HG03342 (cell line): ENCODE measurements around the gene XCL1.
"Not testable (repeated sequence)": the region's sequence is repeated elsewhere in the genome, so short reads cannot be mapped to it uniquely, and the experiment has no call there.

Experiments
- ATAC-seq: cut with Tn5 transposase; IDR thresholded peaks from one replicate; pipeline ENCODE4 v1.9.1; 2021; ENCODE audit warnings: mild to moderate bottlenecking, moderate library complexity; ENCODE audit not compliant: unreplicated experiment

XCL1 gene

DNA sequence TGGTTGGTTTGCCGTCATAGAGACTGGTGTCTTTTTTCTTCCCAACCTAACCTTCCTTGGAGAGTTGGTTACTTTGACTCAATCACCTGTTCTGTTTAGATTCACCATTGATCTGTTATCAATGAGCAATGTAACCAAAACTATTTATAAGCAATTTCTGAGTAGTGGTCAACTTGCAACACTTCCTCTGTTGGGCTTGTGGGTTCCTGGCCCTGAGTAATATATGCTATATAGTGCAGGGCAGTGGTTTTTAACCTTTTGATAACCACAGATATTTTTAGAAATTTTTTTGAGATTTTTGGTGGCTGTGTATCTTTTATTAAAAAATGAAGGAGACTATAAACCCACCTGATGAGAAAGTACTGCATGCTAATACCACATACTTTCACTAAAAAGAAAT, 9.4 kb upstream of the XCL1 start:
- ATAC-seq: no peak

- ATAC-seq: no peak
Observed at GRCh38 chr1:168567568-168567967, 8.8 kb upstream of the XCL1 start.

GRCh38 chr1:168568346-168568745, 8.1 kb upstream of the XCL1 start:
- no peak for ATAC-seq

GRCh38 chr1:168570652-168571051, 5.8 kb upstream of the XCL1 start:
- no peak for ATAC-seq

GRCh38 chr1:168572633-168573032, 3.8 kb upstream of the XCL1 start:
- no peak for ATAC-seq

DNA sequence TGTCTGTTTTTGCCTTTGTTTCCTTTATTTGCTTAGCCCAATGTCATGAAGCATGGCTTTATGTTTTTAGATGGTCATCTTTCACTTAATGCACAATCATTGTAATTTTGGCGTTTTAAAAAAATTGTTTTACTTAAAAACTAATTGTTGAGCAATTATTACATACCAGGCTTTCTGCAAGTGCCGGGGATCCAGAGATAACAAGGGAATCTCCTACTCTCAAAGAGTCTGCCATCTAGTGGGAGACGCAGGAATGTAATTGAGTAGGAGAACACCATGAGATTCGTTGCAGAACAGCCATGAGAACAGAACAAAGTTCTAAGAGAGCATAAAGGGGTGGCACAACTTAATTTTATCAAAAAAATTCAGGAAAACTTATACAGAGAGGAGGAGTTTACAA, 2.2 kb upstream of the XCL1 start:
- ATAC-seq: not testable (repeated sequence)

DNA sequence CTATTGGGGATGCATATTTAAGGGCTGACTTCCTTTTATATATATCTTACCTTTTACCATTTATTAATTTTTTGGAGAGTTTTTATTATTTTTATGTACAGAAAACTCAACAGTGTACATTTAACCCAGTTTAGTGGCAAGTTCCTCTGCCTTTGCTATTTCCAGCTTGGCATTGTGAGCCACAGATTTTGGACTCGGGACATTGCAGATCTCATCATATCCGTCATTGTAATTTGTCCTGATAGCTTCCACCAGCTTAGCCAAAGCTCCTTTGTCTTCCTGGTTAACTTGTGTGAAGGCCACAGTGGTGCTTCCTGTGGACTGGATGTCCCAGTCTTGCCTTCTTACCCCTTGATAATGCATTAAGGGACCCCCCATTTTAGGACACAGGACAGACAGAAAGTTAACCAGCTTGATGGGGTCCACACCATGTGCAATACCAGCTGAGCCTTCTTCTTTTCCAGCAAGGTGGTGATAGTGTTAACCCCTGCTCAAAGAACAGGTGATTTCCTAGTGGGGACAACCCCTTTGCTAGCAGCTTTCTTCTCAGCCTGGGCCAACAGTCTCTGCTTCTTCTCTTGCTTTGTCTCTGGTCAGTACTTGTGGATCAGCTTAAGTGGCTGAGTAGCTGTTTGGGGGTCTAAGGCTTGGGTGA, 2.3 kb downstream of the XCL1 start:
- ATAC-seq: not testable (repeated sequence)

DNA sequence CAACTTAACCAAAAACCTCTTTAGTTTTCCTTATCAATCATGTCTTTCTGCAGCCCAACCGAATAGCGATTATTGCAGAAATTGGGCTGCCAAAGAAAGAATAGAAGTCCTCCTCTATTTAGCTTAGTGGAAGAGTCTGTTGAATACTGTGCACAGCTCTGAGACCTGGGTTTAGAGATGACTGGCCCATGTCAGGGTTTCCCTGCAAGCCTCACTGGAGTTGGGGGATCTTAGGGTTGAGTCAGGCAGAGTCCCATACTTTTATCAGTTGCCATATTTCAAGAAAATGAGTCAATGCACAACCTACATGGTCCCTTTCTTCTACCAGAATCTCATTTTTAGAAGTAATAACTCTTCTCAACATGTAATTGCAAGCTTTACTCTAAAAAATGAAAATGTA, 3.9 kb downstream of the XCL1 start:
- ATAC-seq: not testable (repeated sequence)

DNA sequence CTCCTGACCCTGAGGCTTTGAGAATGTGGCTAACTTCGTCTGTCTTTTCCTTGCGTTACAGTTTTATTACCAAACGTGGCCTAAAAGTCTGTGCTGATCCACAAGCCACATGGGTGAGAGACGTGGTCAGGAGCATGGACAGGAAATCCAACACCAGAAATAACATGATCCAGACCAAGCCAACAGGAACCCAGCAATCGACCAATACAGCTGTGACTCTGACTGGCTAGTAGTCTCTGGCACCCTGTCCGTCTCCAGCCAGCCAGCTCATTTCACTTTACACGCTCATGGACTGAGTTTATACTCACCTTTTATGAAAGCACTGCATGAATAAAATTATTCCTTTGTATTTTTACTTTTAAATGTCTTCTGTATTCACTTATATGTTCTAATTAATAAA, 4.6 kb downstream of the XCL1 start:
- not testable (repeated sequence) for ATAC-seq

- ATAC-seq: no peak
Observed at GRCh38 chr1:168581817-168582572, 5.6 kb downstream of the XCL1 start.

DNA sequence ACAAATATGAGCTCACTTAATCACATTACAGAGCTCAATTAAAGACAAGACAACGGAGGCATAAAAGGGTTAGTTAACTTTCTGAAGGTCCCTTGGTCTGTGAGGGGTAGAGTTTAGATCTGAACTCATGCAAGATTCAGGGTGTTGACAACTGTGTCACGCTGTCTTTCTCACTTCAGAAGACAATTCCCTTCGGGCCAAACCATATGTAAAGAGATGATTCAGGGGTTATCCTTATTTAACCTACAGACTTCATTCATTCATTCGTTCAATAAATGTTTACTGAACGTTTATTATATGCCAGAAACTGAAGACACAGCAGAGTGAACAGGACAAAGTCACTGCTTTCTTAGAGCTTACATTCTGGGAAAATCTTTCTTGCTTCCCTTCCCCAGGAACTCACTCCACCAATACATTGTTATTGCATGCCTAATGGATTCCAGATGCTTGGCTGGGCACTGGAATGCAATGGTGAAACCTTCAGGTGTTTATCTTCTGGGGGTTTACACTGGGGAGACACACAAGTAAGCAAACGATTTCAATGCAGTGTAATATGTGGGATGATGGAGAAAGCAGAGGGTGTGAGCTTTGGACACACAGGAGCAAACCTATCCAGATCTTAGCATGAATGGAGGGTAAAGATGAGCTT, 6.4 kb downstream of the XCL1 start:
- ATAC-seq: no peak

DNA sequence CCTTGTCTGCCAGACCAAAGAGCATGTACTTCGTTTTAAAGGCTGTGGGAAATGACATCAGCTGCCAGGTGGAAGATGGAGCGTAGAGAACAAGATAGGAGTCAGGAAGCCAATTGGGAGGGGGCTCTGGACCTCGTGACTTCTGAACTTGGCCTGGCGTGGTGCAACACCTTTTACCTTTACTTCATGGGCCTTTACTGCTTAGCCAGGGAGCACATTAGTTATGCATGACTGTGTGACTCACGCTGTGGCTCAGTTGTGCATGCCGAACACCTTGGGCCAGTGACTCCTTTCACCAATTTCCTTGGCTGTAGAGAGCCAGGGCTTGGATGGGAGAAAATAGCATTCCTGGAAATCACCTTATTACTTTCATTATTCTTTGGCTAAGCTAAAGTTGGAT, 7.2 kb downstream of the XCL1 start:
- no peak for ATAC-seq

- no peak for ATAC-seq
Observed at GRCh38 chr1:168585191-168585590, 8.8 kb downstream of the XCL1 start.

DNA sequence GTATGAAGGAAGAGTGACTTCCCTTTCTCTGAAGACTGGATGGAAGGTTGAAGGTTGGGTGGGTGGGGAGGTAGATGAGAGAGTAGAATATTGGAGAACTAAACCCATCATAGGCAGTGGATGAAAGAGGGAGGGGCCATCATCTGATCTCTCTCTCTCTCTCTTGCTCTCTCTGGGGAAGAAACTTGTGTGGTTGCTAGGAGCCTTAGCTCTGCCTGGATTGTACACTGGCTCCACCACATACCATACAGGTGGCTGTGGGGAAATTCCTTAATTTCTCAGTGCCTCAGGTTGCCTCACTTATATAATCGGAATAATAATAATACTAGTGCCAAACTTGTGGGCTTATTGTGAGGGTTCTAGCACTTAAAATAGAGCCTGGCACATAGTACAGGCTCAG, 9.5 kb downstream of the XCL1 start:
- no peak for ATAC-seq

DNA sequence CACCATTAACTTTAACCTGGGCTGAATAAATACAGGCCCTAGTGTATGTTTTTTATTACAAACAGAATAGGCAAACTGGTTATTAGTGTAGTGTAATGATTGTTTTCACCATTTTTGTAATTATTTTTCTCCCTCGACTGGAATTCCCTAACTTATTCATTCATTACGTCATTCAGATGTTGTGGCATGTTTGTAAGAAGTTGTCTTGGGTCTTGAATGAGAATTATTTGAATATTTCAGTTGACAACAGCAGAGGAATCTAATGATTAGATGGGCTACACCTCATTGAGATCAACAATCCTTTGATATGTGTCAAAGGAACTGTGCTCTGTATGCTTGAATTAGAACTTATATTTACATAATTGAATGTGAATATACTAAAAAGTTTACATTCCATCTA, 12.8 kb downstream of the XCL1 start:
- ATAC-seq: no peak

GRCh38 chr1:168591066-168591465, 14.7 kb downstream of the XCL1 start:
- ATAC-seq: no peak

DNA sequence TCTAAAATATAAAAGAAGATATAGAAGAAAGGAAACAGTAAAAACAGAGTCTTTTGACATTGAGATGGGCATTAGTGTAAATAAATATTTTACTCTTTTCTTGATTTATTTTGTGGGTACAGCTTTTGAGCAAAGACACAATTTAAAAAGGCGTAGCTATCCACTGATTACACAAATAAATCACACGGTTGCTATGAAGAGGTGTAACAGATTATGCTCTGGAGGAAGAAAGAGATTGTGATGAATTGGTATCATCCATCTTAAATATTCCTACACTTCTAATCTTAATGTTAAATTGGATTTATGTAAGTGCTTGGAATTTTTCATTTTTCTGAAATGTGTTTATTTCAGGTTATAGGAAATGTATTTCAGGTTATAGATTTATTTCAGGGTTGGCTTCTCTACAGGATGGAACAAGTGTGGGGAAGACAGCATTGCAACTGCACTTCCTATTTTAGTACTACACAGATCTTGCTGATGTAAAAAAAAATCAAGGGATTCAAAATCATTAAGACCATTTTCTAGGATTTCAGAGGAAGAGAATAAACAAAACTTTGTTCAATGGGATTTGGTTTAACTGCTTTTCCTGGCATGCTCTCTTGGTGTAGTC, 15.3 kb downstream of the XCL1 start:
- ATAC-seq: no peak

DNA sequence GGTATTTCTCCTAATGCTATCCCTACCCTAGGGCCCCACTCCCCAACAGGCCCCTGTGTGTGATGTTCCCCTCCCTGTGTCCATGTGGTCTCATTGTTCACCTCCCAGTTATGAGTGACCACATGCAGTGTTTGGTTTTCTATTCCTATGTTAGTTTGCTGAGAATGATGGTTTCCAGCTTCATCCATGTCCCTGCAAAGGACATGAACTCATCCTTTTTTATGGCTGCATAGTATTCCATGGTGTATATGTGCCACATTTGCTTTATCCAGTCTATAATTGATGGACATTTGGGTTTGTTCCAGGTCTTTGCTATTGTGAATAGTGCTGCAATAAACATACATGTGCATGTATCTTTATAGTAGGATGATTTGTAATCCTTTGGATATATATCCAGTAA, 19.0 kb downstream of the XCL1 start:
- not testable (repeated sequence) for ATAC-seq

GRCh38 chr1:168598125-168598524, 21.7 kb downstream of the XCL1 start:
- ATAC-seq: no peak

GRCh38 chr1:168598892-168599291, 22.5 kb downstream of the XCL1 start:
- no peak for ATAC-seq

- ATAC-seq: no peak
Observed at GRCh38 chr1:168599641-168600040, 23.2 kb downstream of the XCL1 start.

- ATAC-seq: no peak
Observed at GRCh38 chr1:168601051-168601450, 24.6 kb downstream of the XCL1 start.
